Measurements from ENCODE around the gene MGAT3. TPM values are rescaled to one million over a fixed set of nuclear protein-coding genes. Genes with fewer than 3 reads are reported as not detected.
A peak's percentile ranks its signal among the peaks of the same experiment; 100 is the strongest.

Gene MGAT3
- total RNA-seq, 2 donors from 2014 or later = 0.82 to 7.4 TPM

DNA sequence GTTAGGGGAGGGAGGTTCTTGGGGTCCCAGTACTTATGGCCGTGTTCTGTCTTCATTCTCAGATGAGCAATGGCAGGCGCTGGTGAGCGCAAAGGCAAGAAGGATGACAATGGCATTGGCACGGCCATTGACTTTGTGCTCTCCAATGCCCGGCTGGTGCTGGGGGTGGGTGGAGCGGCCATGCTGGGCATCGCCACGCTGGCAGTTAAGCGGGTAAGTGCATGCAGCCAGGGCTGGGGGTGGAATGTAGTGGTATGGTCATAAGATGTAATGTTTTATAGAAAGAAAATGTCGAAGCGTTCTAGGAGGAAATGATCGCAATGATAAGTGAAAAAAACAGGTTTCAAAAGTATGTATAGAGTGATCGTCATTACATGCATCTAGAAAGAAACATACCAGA lies 54.4 kb downstream of the MGAT3 start:
- Histone ChIP-seq H3K4me3 (no peak overlapping the region), H3K4me1 (replicated peaks) (no peaks in the 10 kb centered on the region), H3K27ac (no peak overlapping the region), H3K36me3 (peaks cover 11 to 23% of the 10 kb centered on the region in 2 donors), H3K27me3 (replicated peaks; ENCODE audit: insufficient read depth) (no peaks in the 10 kb centered on the region), H3K9me3 (no peaks in the 10 kb centered on the region)
- 89% methylated on average over 13 of the region's 13 CpGs for WGBS
- no peak for DNase-seq (ENCODE audit: low spot score)
- TF ChIP-seq, protein P1, sequence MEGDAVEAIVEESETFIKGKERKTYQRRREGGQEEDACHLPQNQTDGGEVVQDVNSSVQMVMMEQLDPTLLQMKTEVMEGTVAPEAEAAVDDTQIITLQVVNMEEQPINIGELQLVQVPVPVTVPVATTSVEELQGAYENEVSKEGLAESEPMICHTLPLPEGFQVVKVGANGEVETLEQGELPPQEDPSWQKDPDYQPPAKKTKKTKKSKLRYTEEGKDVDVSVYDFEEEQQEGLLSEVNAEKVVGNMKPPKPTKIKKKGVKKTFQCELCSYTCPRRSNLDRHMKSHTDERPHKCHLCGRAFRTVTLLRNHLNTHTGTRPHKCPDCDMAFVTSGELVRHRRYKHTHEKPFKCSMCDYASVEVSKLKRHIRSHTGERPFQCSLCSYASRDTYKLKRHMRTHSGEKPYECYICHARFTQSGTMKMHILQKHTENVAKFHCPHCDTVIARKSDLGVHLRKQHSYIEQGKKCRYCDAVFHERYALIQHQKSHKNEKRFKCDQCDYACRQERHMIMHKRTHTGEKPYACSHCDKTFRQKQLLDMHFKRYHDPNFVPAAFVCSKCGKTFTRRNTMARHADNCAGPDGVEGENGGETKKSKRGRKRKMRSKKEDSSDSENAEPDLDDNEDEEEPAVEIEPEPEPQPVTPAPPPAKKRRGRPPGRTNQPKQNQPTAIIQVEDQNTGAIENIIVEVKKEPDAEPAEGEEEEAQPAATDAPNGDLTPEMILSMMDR (IDR thresholded peaks at IDR 0.05) = no peak
- intact Hi-C loops (cut with DNase I) = no loop called here

DNA sequence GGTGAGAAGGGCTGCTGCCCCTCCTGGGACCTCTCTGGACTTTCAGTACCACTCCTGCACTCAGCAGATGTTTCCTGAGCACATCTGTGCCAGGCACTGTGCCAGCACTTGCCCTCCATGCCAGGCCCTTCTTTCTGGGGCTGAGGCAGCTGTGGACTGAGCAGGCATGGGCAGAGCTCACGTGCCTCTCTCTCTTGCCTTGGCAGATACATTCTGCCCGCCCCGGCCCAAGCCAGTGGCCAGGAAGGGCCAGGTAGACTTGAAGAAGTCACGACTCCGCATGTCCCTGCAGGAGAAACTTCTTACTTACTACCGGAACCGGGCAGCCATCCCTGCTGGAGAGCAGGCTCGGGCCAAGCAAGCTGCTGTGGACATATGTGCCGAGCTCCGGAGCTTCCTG lies 55.2 kb downstream of the MGAT3 start:
- H3K4me3 ChIP-seq = no peak overlapping the region
- peaks cover 11 to 23% of the 10 kb centered on the region in 2 donors for H3K36me3 ChIP-seq
- WGBS = 85% methylated on average over 10 of the region's 10 CpGs
- no peaks in the 10 kb centered on the region for H3K27me3 ChIP-seq (replicated peaks; ENCODE audit: insufficient read depth)
- DNase-seq (ENCODE audit: low spot score) = no peak
- TF ChIP-seq POLR2A (IDR thresholded peaks at IDR 0.05) (no peak), POLR2AphosphoS5 (IDR thresholded peaks at IDR 0.05) (no peak)
- TF ChIP-seq, protein P1 (IDR thresholded peaks at IDR 0.05) = no peak
- no peaks in the 10 kb centered on the region for H3K9me3 ChIP-seq
- no peak overlapping the region for H3K27ac ChIP-seq
- H3K4me1 ChIP-seq (replicated peaks) = no peaks in the 10 kb centered on the region
- intact Hi-C loops (cut with DNase I) = no loop called here

DNA sequence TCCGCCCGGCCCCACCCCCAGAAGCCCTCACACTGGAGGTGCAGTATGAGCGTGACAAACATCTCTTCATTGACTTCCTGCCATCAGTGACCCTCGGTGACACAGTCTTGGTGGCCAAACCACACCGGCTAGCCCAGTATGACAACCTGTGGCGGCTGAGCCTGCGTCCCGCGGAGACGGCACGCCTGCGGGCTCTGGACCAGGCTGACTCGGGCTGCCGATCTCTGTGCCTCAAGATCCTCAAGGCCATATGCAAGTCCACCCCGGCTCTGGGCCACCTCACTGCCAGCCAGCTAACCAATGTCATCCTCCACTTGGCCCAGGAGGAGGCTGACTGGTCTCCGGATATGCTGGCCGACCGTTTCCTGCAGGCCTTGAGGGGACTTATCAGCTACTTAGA lies 57.0 kb downstream of the MGAT3 start:
- intact Hi-C loops (cut with DNase I) = no loop called here
- 81% methylated on average over 10 of the region's 18 CpGs for WGBS
- TF ChIP-seq POLR2A (IDR thresholded peaks at IDR 0.05) (no peak), POLR2AphosphoS5 (IDR thresholded peaks at IDR 0.05) (no peak)
- TF ChIP-seq, protein P1 (IDR thresholded peaks at IDR 0.05) = no peak
- DNase-seq (ENCODE audit: low spot score) = no peak
- Histone ChIP-seq H3K9me3 (no peaks in the 10 kb centered on the region), H3K4me3 (no peak overlapping the region), H3K27me3 (replicated peaks; ENCODE audit: insufficient read depth) (no peaks in the 10 kb centered on the region), H3K36me3 (peaks cover 11 to 23% of the 10 kb centered on the region in 2 donors), H3K27ac (no peak overlapping the region), H3K4me1 (replicated peaks) (peaks cover under 1% of the 10 kb centered on the region)

DNA sequence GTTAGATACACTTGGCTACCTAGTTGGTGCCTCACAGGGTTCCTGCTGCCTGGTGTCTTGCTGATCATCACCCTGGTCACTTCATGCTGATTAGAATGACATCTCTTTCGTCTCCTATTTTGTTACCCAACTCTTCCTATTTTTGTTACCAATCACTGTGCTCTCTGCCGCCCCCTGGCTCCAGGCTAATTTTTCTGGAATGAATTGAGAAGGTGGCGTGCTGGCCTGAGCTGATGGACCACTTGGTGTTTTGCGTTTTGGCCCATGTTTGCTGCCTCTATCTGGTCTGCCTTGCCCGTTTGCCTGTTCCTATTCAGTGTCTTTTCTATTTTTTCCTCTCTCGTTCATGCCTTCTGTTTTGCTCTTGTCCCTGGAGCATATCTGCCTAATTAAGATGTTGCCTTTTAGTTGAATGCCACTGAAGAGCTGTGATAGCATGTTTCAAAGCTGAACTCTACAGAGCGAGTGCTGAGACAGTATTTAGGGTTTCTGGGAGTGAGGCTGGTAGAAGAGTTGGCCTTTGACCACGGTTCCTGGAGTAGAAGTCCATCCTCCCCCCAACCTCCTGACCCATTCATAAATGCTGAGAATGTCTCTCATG lies 57.7 kb downstream of the MGAT3 start:
- 43% methylated on average over 8 of the region's 8 CpGs for WGBS
- Histone ChIP-seq H3K36me3 (peaks cover 11 to 23% of the 10 kb centered on the region in 2 donors), H3K9me3 (no peaks in the 10 kb centered on the region), H3K4me3 (no peak overlapping the region), H3K4me1 (replicated peaks) (peaks cover 3% of the 10 kb centered on the region), H3K27ac (no peak overlapping the region), H3K27me3 (replicated peaks; ENCODE audit: insufficient read depth) (no peaks in the 10 kb centered on the region)
- intact Hi-C loops (cut with DNase I) = no loop called here
- TF ChIP-seq, protein P1 (IDR thresholded peaks at IDR 0.05) = peak; percentile 31 to 68 (median 62)
- TF ChIP-seq POLR2AphosphoS5 (IDR thresholded peaks at IDR 0.05) (peak; percentile 23), POLR2A (IDR thresholded peaks at IDR 0.05) (no peak)
- no peak for DNase-seq (ENCODE audit: low spot score)

DNA sequence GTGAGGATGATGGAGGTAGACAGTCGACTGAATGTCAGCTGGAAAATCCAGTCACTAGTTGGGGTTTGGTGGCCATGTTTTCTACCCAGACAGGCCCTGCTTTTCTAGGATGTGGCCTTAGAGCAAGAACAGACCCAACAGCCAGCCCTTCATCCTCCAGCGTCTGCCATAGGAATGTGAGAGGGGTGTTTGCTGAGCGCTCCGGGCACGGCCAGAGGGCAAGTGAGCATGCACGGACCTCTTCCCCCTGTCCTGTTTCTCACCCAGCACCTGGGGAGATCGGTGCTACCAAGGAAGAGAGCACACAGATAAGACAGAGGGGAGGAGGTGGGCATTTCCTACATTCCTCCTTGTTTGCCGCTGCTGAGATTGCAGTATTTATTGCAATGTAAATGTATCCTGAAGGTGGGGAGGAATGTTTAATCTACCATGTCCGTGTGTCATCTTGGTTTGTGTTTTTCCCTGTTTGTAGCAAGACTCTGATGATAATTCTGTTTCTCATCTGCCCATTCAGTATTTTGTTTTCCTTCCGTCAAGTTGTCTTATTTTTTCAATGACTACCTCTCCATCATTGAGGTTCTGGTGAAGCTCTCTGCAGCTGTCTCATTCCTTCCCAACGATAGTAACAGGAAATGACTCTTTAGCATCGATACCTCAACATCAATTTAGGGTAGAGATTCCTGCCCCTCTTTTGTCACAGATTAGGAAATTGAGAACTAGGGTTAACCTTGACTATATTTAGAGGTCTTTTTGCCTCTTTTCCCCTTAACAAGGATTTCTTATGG lies 58.6 kb downstream of the MGAT3 start:
- Histone ChIP-seq H3K4me3 (no peak overlapping the region), H3K9me3 (no peaks in the 10 kb centered on the region), H3K27me3 (replicated peaks; ENCODE audit: insufficient read depth) (no peaks in the 10 kb centered on the region), H3K4me1 (replicated peaks) (peaks cover 3% of the 10 kb centered on the region), H3K27ac (no peak overlapping the region), H3K36me3 (peaks cover 11 to 22% of the 10 kb centered on the region in 2 donors)
- no peak for TF ChIP-seq POLR2A (IDR thresholded peaks at IDR 0.05)
- TF ChIP-seq, protein P1 (IDR thresholded peaks at IDR 0.05) = no peak
- no peak for TF ChIP-seq POLR2AphosphoS5 (IDR thresholded peaks at IDR 0.05)
- WGBS = 74% methylated on average over 12 of the region's 12 CpGs
- intact Hi-C loops (cut with DNase I) = no loop called here
- no peak for DNase-seq (ENCODE audit: low spot score)
